ENCODE data around the gene SLC6A18.

The SLC6A18 gene, protein sequence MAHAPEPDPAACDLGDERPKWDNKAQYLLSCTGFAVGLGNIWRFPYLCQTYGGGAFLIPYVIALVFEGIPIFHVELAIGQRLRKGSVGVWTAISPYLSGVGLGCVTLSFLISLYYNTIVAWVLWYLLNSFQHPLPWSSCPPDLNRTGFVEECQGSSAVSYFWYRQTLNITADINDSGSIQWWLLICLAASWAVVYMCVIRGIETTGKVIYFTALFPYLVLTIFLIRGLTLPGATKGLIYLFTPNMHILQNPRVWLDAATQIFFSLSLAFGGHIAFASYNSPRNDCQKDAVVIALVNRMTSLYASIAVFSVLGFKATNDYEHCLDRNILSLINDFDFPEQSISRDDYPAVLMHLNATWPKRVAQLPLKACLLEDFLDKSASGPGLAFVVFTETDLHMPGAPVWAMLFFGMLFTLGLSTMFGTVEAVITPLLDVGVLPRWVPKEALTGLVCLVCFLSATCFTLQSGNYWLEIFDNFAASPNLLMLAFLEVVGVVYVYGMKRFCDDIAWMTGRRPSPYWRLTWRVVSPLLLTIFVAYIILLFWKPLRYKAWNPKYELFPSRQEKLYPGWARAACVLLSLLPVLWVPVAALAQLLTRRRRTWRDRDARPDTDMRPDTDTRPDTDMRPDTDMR

DNA sequence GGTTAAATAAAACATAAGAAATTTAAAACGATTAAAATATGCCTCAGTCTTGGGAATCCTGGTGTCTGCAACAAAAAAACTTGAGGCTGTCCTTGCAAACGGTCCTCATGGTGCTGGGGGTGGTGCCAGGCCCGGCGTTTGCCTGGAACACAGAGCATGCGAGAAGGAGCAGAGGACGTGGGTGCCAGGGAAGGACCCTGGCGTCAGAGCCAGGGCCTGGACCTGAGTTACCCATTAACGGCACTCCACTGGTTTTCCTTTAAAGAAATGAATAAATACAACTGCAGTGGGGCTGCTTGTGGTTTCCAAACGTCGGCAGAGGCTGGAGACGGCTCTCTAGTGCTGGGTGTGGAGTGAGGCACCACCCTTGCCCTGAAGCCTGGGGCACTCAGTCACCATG, at the start of gene SLC6A18:
Gene SLC6A18, plus strand, starts transcription at position 301 of the 400 bp plus-strand sequence. Its CDS starts 97 bp downstream, at position 398.
- Histone ChIP-seq H3K9ac (no peak within 1 kb of the TSS), H3K27ac (no peak within 1 kb of the TSS), H3K4me1 (peaks cover 14% of the 10 kb centered on the region; the same call in 1 of the 2 replicates), H3K4me2 (no peak within 1 kb of the TSS), H3K9me3 (no peaks in the 10 kb centered on the region), H4K20me1 (peaks cover 3% of the 10 kb centered on the region; the same call in 1 of the 2 replicates), H3K27me3 (no peaks in the 10 kb centered on the region), H3K36me3 (no peaks in the 10 kb centered on the region), H3K4me3 (no peak within 1 kb of the TSS)
- no peak for TF ChIP-seq Cebpa-rat (IDR thresholded peaks at IDR 0.05)

DNA sequence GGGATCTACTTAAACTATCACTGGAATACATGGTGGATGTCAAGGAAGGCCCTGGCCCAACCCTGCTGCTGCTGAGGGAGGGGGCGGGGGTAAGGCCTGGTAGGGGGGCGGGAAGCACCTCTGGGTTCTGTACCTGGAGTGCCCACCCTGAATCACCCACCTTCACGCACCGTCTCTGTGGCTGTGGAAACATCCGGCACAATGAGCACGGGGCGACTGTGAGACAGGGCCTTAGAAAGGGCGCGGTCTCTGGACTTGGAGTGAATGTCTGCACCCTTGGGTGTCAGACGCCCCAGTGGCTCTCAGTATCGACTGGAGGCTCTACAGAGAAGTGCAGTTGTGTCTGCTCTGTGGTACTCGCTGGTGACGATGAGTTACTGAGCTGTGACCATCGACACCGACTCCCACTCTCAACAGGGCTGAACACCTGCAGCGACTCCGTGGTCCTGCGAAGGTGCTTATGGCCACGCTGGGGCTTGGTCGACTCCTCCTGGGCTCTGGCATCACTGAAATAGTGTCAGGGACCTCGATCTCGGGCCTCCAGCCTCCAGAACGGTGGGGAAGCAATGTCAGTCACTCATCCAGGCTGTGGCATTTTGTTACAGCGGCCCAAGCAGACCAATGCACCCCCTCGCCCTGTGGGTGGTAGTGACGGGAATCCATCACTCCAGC, 49.2 kb upstream of the SLC6A18 start:
- no peak for TF ChIP-seq Cebpa-rat (IDR thresholded peaks at IDR 0.05)
- no peak overlapping the region for H3K9ac ChIP-seq
- no peak overlapping the region for H3K4me3 ChIP-seq

DNA sequence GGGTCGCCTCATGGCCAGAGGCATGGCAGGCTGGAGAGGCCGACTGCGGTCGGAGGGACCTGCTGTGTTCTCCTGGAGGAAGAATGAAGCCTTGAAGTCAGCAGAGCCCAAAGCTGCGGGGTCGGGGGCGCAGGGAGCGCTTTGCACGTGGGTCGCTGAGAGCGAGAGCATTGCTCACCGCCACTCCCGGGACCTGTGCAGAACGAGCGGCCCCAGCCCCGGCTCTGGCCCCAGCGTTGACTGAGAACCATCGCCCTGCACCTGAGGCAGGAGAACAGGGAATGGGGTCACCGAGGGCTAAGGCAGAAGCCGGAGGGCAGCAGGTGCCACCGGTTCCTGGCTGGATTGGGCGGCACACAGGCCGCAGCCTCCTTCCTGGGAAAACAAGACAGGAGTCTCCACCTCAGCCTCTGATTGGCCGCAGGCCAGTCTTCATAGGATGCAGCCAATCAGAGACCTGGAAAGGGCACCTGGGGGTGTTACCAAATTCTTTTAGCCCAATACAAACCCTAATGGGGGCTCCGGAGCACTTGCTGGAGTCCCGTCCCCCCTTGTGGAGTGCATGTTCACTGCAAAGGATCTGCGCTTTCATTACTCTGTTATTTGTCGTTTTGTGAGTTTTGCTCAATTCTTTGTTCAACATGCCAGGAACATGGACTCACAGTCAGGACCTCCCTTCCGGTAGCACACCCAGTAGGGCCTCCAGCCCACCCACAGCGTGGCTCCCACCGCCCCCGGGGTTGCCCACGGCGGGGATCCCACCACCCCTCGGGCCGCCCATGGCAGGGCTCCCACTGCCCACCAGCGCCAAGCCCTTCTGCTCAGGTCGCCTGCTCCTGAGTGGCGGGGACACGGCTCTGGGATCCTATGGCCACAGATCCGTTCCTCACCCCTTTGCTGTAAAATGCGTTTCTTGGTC, 48.4 kb upstream of the SLC6A18 start:
- H3K4me2 ChIP-seq, result no peak overlapping the region
- no peak overlapping the region for H3K9ac ChIP-seq
- no peak overlapping the region for H3K4me3 ChIP-seq
- TF ChIP-seq Cebpa-rat (IDR thresholded peaks at IDR 0.05), result no peak
- peaks cover 10% of the 10 kb centered on the region for H3K4me1 ChIP-seq
- H4K20me1 ChIP-seq, result no peaks in the 10 kb centered on the region
- H3K36me3 ChIP-seq, result no peaks in the 10 kb centered on the region
- no peaks in the 10 kb centered on the region for H3K9me3 ChIP-seq
- no peaks in the 10 kb centered on the region for H3K27me3 ChIP-seq
- no peak overlapping the region for H3K27ac ChIP-seq

More for the DNA sequence above, 49.2 kb upstream of the SLC6A18 start:
- Histone ChIP-seq H3K27ac (no peak overlapping the region), H3K4me1 (peaks cover 10% of the 10 kb centered on the region), H3K36me3 (no peaks in the 10 kb centered on the region), H3K9me3 (no peaks in the 10 kb centered on the region), H4K20me1 (no peaks in the 10 kb centered on the region), H3K27me3 (peaks cover 3% of the 10 kb centered on the region; the same call in 1 of the 2 replicates), H3K4me2 (no peak overlapping the region)

DNA sequence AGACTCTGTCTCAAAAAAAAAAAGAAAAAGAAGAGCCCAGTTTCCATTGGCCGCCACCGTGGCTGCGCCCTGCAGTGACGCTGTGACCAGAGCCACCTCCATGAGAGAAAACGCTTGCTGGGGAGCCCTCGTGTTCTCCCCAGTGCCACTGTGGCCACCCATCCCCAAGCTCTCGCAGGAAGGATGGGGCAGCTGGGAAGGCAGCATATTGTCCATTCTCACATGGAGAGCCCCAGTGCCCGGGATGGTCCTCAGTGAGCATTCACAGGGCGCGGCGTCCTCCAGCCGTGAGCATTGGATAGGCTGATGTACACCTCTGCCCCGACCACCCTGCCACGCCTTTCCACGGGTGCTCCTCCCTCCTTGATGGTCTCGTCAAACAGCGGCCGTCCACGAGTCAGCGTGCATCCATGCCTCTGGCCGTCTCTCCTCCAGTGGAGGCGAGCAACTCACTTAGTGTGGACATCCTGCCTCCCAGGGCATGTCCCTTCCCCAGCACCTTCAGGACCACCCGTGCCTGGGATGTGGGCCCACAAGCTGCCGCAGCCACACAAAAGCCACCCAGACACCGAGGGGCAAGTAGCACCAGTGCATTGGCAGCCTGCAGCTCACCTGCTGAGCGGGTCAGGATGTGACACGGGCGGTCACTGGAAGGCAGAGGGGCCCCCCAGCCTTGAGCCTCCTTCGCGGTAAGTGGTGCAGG, 47.2 kb upstream of the SLC6A18 start:
- no peaks in the 10 kb centered on the region for H3K9me3 ChIP-seq
- peaks cover 2% of the 10 kb centered on the region; the same call in 1 of the 2 replicates for H3K27me3 ChIP-seq
- peaks cover 6% of the 10 kb centered on the region for H3K4me1 ChIP-seq
- H3K9ac ChIP-seq, result no peak overlapping the region
- no peak overlapping the region for H3K27ac ChIP-seq
- no peak for TF ChIP-seq Cebpa-rat (IDR thresholded peaks at IDR 0.05)
- H3K4me2 ChIP-seq, result no peak overlapping the region
- H3K36me3 ChIP-seq, result no peaks in the 10 kb centered on the region
- no peak overlapping the region for H3K4me3 ChIP-seq
- no peaks in the 10 kb centered on the region for H4K20me1 ChIP-seq

DNA sequence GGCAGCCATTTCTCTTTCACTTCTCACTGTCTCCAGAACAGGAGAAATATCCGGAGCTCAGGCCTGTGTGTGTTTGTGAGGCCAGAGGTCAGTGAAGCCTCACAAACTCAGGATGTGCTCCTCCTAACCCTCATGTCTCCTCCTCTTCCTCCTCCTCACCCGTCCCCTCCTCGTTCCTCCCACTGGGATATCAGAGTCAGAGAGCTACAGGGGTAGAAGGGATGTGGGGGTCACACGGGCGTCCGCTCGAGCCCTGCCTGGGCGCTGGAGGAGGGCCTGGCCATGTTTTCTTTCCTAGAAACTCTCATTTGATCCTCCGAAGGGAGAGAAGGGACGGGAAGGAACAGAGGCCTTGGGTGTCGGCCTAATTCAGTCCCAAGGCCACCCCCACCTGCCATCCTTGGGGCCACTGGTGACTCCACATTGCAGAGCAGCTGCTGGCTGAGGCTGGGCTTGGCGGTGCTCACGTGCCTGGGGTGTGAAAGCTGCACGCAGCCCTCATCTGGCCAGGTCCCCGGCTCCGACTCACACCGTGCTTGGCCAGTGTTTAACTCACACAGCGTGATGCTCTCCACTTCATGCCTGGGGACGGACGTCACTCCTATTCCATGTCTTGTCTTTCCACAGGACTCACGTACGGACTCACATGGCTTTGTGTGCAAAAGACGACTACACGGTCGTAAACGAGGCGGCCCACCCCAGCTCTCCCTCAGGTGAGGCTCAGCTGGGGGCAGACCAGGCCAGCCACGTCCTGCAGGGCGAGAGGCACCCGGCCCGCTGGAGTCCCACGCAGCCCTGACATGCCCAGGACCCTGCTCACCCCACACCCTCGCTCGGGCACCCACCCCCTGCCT, 46.4 kb upstream of the SLC6A18 start:
- H3K4me2 ChIP-seq, result no peak overlapping the region
- H3K4me1 ChIP-seq, result peaks cover 6% of the 10 kb centered on the region; the same call in 1 of the 2 replicates
- no peak overlapping the region for H3K27ac ChIP-seq
- H3K36me3 ChIP-seq, result no peaks in the 10 kb centered on the region
- TF ChIP-seq Cebpa-rat (IDR thresholded peaks at IDR 0.05), result no peak
- peaks cover 7% of the 10 kb centered on the region; the same call in 1 of the 2 replicates for H3K27me3 ChIP-seq
- no peaks in the 10 kb centered on the region for H3K9me3 ChIP-seq
- H3K4me3 ChIP-seq, result no peak overlapping the region
- H3K9ac ChIP-seq, result no peak overlapping the region
- no peaks in the 10 kb centered on the region for H4K20me1 ChIP-seq

DNA sequence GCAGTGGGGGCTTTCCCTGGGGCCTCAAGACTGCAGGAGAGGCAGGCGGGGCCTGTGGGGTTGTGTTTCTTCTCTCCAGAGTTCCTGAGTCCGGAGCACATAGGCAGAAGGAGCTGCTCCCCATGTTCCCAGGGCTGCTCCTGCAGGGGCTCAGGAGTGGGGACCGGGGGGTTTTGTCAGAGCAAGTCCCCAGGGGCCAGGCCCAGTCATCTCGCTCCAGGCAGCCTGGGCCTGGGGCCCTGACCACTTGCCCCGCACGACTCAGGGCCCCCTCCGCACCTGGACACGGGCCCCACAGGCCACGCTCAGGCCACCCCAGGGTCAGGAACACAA, 45.8 kb upstream of the SLC6A18 start:
- no peaks in the 10 kb centered on the region for H3K9me3 ChIP-seq
- peaks cover 6% of the 10 kb centered on the region; the same call in 1 of the 2 replicates for H3K4me1 ChIP-seq
- H3K27me3 ChIP-seq, result peaks cover 7% of the 10 kb centered on the region; the same call in 1 of the 2 replicates
- H3K27ac ChIP-seq, result no peak overlapping the region
- TF ChIP-seq Cebpa-rat (IDR thresholded peaks at IDR 0.05), result no peak
- no peak overlapping the region for H3K9ac ChIP-seq
- H3K4me2 ChIP-seq, result no peak overlapping the region
- H3K4me3 ChIP-seq, result no peak overlapping the region
- no peaks in the 10 kb centered on the region; the same call in 1 of the 2 replicates for H4K20me1 ChIP-seq
- no peaks in the 10 kb centered on the region for H3K36me3 ChIP-seq

DNA sequence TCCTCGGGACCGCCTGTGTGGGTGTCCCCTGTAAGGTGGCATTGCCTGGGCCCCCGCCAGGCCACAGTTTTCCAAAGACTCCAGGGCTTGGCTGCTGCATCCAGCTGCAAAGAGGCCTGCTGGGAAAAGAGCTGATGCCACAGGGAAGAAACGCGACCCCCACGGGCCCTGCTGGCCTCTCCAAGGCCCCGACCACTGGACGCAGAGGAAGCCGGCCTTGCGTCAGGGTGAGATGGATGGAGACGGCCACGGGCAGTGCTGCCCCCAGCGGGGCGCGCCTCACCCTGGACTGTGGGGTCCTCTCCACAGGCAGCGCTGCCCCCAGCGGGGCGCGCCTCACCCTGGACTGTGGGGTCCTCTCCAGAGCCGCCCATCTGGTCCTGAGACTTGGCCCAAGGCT, 45.1 kb upstream of the SLC6A18 start:
- no peaks in the 10 kb centered on the region for H3K36me3 ChIP-seq
- H3K27me3 ChIP-seq, result peaks cover 7% of the 10 kb centered on the region; the same call in 1 of the 2 replicates
- no peaks in the 10 kb centered on the region for H3K9me3 ChIP-seq
- TF ChIP-seq Cebpa-rat (IDR thresholded peaks at IDR 0.05), result no peak
- H3K4me1 ChIP-seq, result peaks cover 6% of the 10 kb centered on the region; the same call in 1 of the 2 replicates
- no peak overlapping the region for H3K9ac ChIP-seq
- no peak overlapping the region for H3K27ac ChIP-seq
- H3K4me2 ChIP-seq, result no peak overlapping the region
- H3K4me3 ChIP-seq, result no peak overlapping the region
- H4K20me1 ChIP-seq, result no peaks in the 10 kb centered on the region; the same call in 1 of the 2 replicates

DNA sequence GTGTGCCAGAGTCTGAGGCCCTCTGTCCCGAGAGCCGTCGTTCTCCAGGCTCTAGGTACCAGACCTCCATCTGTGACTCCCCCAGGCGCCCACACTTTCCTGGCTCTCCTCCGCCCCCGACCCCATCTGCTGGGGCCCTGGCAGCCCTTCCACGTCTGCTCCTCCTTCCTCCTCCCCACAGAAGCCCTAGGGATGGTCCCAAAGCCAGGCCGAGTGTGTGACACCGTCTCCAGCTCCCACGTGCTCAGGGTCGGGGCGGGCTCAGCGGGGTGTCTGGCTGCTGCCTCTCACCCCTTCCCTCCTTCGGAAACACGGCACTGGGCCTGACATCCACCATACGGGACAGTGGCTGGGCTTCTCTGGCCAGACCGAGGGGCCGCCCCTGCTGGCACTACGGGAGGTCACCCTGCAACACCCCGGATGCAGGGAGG, 44.3 kb upstream of the SLC6A18 start:
- no peaks in the 10 kb centered on the region; the same call in 1 of the 2 replicates for H4K20me1 ChIP-seq
- no peaks in the 10 kb centered on the region for H3K9me3 ChIP-seq
- H3K27ac ChIP-seq, result no peak overlapping the region
- peaks cover 6% of the 10 kb centered on the region; the same call in 1 of the 2 replicates for H3K4me1 ChIP-seq
- H3K36me3 ChIP-seq, result no peaks in the 10 kb centered on the region
- H3K27me3 ChIP-seq, result peaks cover 7% of the 10 kb centered on the region; the same call in 1 of the 2 replicates
- H3K4me2 ChIP-seq, result no peak overlapping the region
- H3K4me3 ChIP-seq, result no peak overlapping the region
- TF ChIP-seq Cebpa-rat (IDR thresholded peaks at IDR 0.05), result no peak
- H3K9ac ChIP-seq, result no peak overlapping the region

All from BLaER1 (cell line).